T-helper 22 cell (primary cell): ENCODE measurements around the gene NGLY1.

Experiments
- DNase-seq: peaks from one replicate; pipeline ENCODE4 v3.0.0-alpha.2; 2020; ENCODE audit warnings: low read depth

Gene NGLY1, protein sequence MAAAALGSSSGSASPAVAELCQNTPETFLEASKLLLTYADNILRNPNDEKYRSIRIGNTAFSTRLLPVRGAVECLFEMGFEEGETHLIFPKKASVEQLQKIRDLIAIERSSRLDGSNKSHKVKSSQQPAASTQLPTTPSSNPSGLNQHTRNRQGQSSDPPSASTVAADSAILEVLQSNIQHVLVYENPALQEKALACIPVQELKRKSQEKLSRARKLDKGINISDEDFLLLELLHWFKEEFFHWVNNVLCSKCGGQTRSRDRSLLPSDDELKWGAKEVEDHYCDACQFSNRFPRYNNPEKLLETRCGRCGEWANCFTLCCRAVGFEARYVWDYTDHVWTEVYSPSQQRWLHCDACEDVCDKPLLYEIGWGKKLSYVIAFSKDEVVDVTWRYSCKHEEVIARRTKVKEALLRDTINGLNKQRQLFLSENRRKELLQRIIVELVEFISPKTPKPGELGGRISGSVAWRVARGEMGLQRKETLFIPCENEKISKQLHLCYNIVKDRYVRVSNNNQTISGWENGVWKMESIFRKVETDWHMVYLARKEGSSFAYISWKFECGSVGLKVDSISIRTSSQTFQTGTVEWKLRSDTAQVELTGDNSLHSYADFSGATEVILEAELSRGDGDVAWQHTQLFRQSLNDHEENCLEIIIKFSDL

GRCh38 chr3:25782938-25783660 is at the start of gene NGLY1:
NGLY1 (minus strand) TSS chr3:25783443; CDS start chr3:25783390, 53 bp downstream.
- DNase-seq: peak; percentile 73

DNA sequence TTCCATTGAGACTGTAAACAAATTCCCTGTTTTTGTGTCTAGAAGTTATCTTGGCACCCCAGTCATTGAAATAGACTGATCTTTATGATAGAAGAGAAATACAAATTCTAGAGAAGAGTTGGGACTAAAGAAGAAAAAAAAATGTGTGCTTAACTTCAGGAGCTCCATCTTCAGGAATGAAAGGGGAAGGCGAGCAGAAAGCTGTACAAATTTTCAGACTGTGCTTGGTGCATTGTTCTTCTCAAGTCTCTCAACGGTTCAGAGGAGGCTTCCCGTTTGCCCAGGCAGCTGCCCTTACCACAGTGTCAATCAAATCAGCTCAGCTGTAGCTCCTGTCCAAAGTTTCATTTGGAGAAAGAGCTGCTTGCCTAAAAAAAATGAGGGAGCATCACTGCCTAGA is 48.3 kb upstream of the NGLY1 start:
- no peak for DNase-seq

GRCh38 chr3:25830373-25831280 is 47.4 kb upstream of the NGLY1 start:
- DNase-seq: no peak

- no peak for DNase-seq
Observed at GRCh38 chr3:25826510-25826909, 43.3 kb upstream of the NGLY1 start.

GRCh38 chr3:25823314-25823713 is 40.1 kb upstream of the NGLY1 start:
- no peak for DNase-seq

DNA sequence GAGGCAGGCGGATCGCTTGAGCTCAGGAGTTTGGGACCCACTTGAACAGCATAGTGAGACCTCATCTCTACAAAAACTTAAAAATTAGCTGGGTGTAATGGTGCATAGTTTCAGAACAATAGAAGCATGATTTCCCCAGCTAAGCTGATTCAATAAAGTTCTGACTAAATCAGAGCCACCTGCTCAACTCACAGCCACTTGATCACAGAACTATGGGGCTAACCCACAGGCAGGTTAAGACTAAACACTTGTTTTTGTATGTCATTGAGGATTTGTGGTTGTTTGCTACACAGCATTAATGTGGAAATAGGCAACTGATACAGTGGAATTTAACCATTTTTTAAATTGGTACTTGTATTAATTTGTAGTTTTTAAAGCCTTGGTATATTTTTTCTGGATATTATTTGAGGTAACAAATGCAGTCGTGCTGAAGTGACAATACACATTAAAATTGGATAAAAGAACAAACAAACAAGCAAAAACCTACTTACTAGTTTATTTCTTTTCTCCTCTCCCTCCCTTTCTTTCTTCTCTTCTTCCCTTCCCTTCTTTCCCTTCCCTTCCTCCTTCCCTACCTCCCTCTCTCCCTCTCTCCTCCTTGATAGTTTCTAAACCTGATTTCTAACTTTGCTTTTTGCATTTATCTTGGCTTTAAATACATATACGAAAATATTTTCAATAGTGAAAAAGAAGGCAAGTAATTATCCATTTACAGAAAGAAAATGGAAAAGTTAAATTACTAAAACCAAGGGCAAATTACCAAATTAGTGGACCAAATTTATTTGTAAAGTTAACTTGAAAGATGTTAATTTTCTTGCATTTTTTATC is 38.7 kb upstream of the NGLY1 start:
- DNase-seq: no peak

DNA sequence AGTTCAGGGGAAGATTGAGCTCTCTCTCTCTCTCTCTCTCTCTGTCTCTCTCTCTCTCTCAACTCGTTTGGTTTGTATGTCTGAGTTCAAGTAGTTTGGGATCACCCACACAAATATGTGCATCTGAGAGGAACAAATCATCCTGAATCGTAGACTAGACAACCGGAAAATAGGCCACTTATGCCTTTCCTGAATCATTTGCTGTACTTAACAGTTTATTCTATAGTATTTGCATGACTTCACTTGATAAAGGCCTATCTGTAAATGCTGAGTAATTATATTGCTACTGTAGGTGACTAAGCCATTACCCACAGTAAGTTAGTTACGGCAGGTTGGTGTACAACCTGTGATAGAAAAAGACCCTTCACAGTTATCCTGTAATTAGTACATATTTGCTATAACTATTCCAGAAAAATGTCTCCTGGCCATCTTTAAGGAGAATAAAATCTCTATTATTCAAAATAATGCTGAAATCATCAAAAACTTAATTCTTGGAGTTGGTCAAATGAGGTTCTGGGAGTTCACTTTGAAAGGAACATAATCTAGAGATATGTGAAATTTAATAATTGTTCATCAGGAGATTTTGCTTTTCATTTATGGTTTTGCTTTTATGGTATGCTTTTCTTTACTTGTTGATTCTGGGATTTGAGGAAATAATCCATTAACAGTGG is 37.7 kb upstream of the NGLY1 start:
- no peak for DNase-seq

DNA sequence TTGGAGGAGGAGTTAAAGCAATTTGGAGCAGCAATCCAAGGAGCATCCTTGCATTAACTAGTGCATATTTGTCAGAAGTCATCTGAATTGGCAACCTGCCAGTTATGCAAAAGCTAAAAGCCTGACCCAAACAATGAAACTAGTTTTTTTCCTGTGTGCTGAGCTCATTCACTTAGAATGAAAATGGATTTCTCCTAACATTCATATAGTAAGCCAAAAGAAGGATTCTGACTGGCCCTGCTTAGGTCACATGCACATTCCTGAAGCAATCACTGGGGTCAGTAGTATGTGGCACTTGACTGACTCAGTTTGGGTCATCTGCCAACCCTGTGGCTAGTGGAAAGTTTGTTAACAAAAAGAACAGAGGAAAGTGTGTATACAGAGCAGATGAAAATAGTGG is 37.1 kb upstream of the NGLY1 start:
- DNase-seq: no peak

DNA sequence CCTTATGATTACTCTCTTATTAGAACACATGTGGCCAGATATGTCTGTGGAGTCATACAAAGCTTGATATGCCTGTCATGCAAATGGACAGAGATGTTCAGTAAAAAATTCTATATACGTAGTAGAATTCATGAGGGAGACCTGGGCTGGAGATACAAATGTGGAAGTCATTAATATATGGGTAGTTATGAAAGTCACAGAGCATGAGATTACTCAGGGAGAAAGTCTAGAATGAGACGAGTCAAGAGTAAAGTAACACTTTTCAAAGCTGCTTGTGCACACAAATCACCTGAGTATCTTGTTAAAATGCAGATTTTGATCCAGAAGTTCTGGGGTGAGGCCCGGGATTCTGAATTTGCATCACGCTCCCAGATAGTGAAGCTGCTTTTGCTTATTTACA is 35.1 kb upstream of the NGLY1 start:
- DNase-seq: no peak

DNA sequence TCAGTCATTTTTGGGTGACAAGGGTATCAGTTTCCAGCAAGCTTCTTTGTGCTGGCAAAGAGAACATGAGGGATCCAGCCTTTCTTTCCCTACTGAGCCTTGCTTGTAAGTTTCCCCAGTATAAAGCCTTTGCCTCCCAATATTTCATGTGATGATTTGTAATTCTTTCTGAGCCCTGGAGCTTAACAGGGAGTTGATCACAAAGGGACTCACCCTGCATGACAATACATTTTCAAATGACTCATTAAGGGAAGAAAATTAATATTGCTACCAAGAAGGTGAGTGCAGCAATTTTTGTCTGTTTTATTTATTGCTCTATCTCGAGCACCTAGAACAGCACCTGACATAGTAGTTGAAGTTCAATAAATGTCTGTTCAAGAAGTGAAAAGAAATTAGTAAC is 34.4 kb upstream of the NGLY1 start:
- no peak for DNase-seq

GRCh38 chr3:25817107-25817506 is 33.9 kb upstream of the NGLY1 start:
- DNase-seq: no peak

- DNase-seq: no peak
Observed at GRCh38 chr3:25812644-25813043, 29.4 kb upstream of the NGLY1 start.

DNA sequence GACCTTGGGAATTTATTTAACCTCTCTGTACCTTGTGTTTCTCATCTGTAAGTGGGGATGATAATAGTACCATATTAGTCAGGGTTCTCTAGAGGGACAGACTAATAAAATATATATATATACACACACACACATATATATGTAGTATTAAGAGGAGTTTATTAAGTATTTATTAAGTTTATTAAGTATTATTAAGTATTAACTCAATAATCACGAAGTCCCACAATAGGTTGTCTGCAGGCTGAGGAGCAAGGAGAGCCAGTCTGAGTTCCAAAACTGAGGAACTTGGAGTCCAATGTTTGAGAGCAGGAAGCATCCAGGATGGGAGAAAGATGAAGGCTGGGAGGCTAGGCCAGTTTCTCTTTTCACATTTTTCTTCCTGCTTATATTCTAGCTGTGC is 21.4 kb upstream of the NGLY1 start:
- DNase-seq: no peak

- no peak for DNase-seq
Observed at GRCh38 chr3:25803833-25804232, 20.6 kb upstream of the NGLY1 start.

- no peak for DNase-seq
Observed at GRCh38 chr3:25801786-25802185, 18.5 kb upstream of the NGLY1 start.

DNA sequence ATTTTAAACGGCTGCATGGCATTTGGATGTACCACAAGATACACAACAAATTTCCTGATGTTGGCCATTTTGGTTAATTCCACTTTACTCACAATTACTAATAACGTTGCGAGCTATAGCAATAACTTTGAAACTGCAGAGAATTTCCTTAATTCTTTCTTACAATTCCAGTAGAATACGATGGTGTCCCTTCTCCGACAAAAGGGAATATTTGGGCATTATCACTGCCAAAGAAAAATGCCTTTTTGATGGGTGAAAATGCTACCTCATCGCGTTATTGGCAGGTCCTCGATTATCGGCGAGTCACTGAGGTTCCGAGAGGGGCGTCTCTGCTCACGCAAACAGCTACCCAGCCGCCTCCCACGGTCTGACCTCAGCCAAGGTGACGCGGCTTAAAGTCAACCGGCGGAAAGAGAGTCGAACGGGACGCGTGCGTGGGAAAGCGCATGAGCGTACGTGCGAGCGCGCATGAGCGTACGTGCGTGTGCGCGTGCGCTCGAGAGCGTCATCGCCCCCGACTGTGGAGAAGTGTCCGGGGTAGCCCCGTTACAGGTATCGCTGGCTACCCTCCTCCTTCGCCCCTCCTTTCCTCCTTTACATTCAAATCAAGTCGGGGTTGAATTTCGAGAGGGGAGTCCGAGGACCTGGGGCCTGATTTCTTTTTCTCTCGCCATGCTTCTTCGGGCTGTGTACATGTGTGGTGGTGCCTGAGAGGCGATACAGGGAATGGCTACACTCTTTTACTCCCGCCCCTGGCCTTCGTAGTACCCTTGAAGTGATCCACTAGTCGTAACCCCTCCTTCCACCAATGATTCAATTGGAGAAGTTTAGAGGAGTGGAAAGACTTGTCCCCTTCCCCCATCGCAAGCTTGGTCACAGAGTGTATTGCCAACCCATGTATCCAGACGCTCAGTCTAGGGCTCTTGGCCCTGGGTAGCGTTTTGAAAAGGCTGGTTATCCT is 6.6 kb upstream of the NGLY1 start, which contains the start of gene OXSM:
TSS of gene OXSM (plus strand) at position 495 of the 961 bp plus-strand sequence. CDS start 931 bp downstream, outside the sequence.
- DNase-seq: peak; percentile 88

GRCh38 chr3:25789209-25789595 is 6.0 kb upstream of the NGLY1 start:
- DNase-seq: no peak

DNA sequence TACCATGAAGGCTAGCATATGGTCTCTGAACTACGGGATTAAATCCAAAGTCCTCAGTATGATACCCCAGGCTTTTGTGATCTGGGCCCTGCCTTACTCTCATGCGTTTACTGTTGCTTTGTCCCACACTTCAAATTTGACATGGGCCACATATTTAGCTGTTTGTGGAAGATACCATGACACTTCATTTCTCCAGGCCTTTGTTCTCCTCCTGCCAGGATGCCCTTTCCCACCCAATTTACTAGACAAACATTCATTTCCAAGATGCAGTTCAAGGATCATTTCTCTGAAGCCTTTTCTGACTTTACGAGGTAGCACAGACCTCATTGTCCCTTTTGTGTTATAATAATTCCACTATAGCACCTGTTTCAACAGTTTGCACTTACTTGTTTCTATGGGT is 4.4 kb upstream of the NGLY1 start:
- DNase-seq: no peak

DNA sequence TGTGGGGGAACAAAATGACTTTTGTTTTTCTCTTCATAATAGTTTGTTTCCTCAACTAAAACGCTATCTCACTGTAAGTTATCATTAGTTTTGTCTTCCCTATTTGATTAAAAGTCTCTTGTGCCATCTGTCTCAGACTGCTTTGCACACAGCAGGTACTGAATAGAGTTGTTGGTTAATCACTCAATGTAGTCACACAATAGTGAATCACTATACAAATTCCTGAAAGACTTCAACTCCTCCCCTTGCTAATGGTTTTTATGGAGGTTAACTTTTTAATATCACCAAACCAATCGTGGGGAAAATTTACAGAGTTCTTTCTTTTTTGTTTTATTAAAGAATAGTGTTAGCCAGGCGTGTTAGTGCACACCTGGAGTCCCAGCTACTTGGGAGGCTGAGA is 2.6 kb upstream of the NGLY1 start:
- no peak for DNase-seq
